K562 (cell line): ENCODE measurements around the gene ZC3HAV1L. TPM values are rescaled to one million over a fixed set of nuclear protein-coding genes. Genes with fewer than 3 reads are reported as not detected.
A peak's percentile ranks its signal among the peaks of the same experiment; 100 is the strongest.

Experiments used
- ATAC-seq: fragments of 200-7000 bp; cut with Tn5 transposase; 3 replicates; pipeline ENCODE4 v1.9.1; 2020; ENCODE audit warnings: moderate library complexity
- BruUV-seq: library from RNA; stranded (reverse); fragments of 400-500 nt; replicated peaks from 2 replicates; lab custom pipeline; 2021; lab: Mats Ljungman, UMichigan
- CTCF ChIA-PET: fragments of 300-600 bp; formaldehyde crosslinking; extraction: SDS; loops from one replicate; lab custom pipeline; 2021; ENCODE audit warnings: low intra/inter-chr PET ratio; lab: Yijun Ruan, JAX
- POLR2A ChIA-PET: fragments of 300-600, 350-650 bp; sonication (Branson Sonifier 250); formaldehyde crosslinking; extraction: SDS; loops from one replicate; lab custom pipeline; 2021; ENCODE audit warnings: antibody characterized with exemption, inconsistent platforms; lab: Yijun Ruan, JAX
- DNase-seq, 4 experiments: peaks; one replicate each; pipeline versions ENCODE4 v3.0.0 to v3.0.0-alpha.2; 2011 to 2018; ENCODE audit warnings: low spot score in 3 of 4, mixed read lengths in 3 of 4; ENCODE audit errors: extremely low read depth in 1 of 4
- FAIRE-seq: peaks from 2 replicates; lab custom pipeline; 2011; peaks lifted over from hg19 to GRCh38; lab: Jason Lieb, UNC
- H2AFZ ChIP-seq: 2 replicates; pipeline ENCODE4 v1.6.0; 2011; ENCODE audit warnings: low read depth, low read length, control low read depth, inconsistent platforms
- H3K27ac ChIP-seq: fragments of 200-600 bp; 3 replicates; pipeline ENCODE4 v1.8.0; 2011; ENCODE audit warnings: low read depth, mild to moderate bottlenecking, control low read depth, inconsistent platforms, low read length, moderate library complexity, mixed read lengths; ENCODE audit errors: extremely low read depth
- H3K27me3 ChIP-seq, 2 experiments: fragments of 300-600 bp in 1 of 2; 2 replicates in 1 of 2; 3 replicates in 1 of 2; pipeline versions ENCODE4 v1.6.0 to v1.8.0; 2011; ENCODE audit warnings: inconsistent platforms in 2 of 2, low read length in 2 of 2, mild to moderate bottlenecking in 1 of 2, mixed read lengths in 1 of 2, moderate library complexity in 1 of 2; ENCODE audit not compliant: control insufficient read depth in 2 of 2, insufficient read depth in 2 of 2
- H3K36me3 ChIP-seq: fragments of 300-600 bp; 3 replicates; pipeline ENCODE4 v1.8.0; 2011; ENCODE audit warnings: mild to moderate bottlenecking, low read length, inconsistent platforms; ENCODE audit not compliant: control insufficient read depth, insufficient read depth
- H3K4me1 ChIP-seq, 2 experiments: fragments of 200-600 bp in 1 of 2; replicated peaks in 1 of 2; 2 replicates in 1 of 2; 3 replicates in 1 of 2; pipeline versions ENCODE4 v1.5.1 to v1.8.0; 2011; ENCODE audit warnings: inconsistent platforms in 2 of 2, low read length in 2 of 2, mild to moderate bottlenecking in 1 of 2, mixed read lengths in 1 of 2, moderate library complexity in 1 of 2; ENCODE audit not compliant: control insufficient read depth in 2 of 2, insufficient read depth in 2 of 2
- H3K4me2 ChIP-seq: 2 replicates; pipeline ENCODE4 v1.6.1; 2011; ENCODE audit warnings: low read length, control low read depth, inconsistent platforms, mixed read lengths; ENCODE audit not compliant: insufficient read depth
- H3K4me3 ChIP-seq: fragments of 200-600 bp; sonication (generic), shearing (Covaris generic); 2 replicates; pipeline ENCODE4 v1.5.1; 2016; ENCODE audit warnings: control low read depth, inconsistent platforms
- H3K79me2 ChIP-seq: fragments of 200-600 bp; 3 replicates; pipeline ENCODE4 v1.8.0; 2011; ENCODE audit warnings: low read length, inconsistent platforms; ENCODE audit not compliant: control insufficient read depth, insufficient read depth
- H3K9ac ChIP-seq, 2 experiments: 2 replicates each; pipeline versions ENCODE4 v1.6.0 to v1.6.1; 2011; ENCODE audit warnings: low read depth in 2 of 2, low read length in 2 of 2, control low read depth in 1 of 2, inconsistent platforms in 1 of 2, mild to moderate bottlenecking in 1 of 2, mixed read lengths in 1 of 2; ENCODE audit not compliant: insufficient read depth in 1 of 2
- H3K9me1 ChIP-seq: one replicate; pipeline ENCODE4 v1.6.0; 2011; ENCODE audit warnings: inconsistent platforms, mild to moderate bottlenecking, low read length, moderate library complexity; ENCODE audit not compliant: control insufficient read depth, insufficient read depth
- H3K9me3 ChIP-seq: replicated peaks from 2 replicates; pipeline ENCODE4 v1.5.1; 2011; ENCODE audit warnings: low read depth, low read length, inconsistent platforms; ENCODE audit not compliant: control insufficient read depth, insufficient read depth
- H4K20me1 ChIP-seq: replicated peaks from 2 replicates; pipeline ENCODE4 v1.6.1; 2011; ENCODE audit warnings: low read length, inconsistent platforms, mixed read lengths; ENCODE audit not compliant: control insufficient read depth, insufficient read depth
- L3MBTL2 ChIP-seq: fragments of 450-650 bp; IDR thresholded peaks from 2 replicates; pipeline ENCODE4 v1.6.1; 2016; ENCODE audit warnings: mild to moderate bottlenecking, moderate library complexity
- MTA3 ChIP-seq: fragments of 450-650 bp; formaldehyde crosslinking; IDR thresholded peaks from 2 replicates; pipeline ENCODE4 v1.6.1; 2017; ENCODE audit warnings: mild to moderate bottlenecking, borderline replicate concordance
- PYGO2 ChIP-seq: fragments of 450-650 bp; IDR thresholded peaks from 2 replicates; pipeline ENCODE4 v1.6.1; 2016; ENCODE audit warnings: mild to moderate bottlenecking, missing genetic modification characterization, moderate library complexity, missing compliant biosample characterization
- RCOR1 ChIP-seq, 2 experiments: IDR thresholded peaks; 2 replicates each; pipeline ENCODE4 v1.6.1; 2012; ENCODE audit warnings: low read depth in 2 of 2, low read length in 2 of 2, borderline replicate concordance in 1 of 2, improper control_type of control experiment in 1 of 2
- SNRNP70 ChIP-seq: fragments of 200-400 bp; formaldehyde crosslinking; optimal IDR thresholded peaks from 2 replicates; pipeline ENCODE3; 2017; ENCODE audit warnings: low read depth, low read length
- TARDBP ChIP-seq: fragments of 450-650 bp; IDR thresholded peaks from 2 replicates; pipeline ENCODE4 v1.6.1; 2016
- TRIM24 ChIP-seq, 2 experiments: fragments of 450-650 bp; IDR thresholded peaks; 2 replicates each; pipeline ENCODE4 v1.6.1; 2016
- XRCC5 ChIP-seq: fragments of 200-400 bp; formaldehyde crosslinking; IDR thresholded peaks from 2 replicates; pipeline ENCODE4 v1.6.1; 2017; ENCODE audit warnings: low read depth, mild to moderate bottlenecking, low read length
- ZNF311 ChIP-seq: fragments of 250-450 bp; sonication (Bioruptor Pico); IDR thresholded peaks from 2 replicates; pipeline ENCODE4 v1.4.0; 2020; ENCODE audit warnings: mild to moderate bottlenecking, moderate library complexity
- ZZZ3 ChIP-seq: fragments of 450-650 bp; IDR thresholded peaks from 2 replicates; pipeline ENCODE4 v1.6.1; 2016; ENCODE audit warnings: antibody characterized with exemption, mild to moderate bottlenecking, moderate library complexity
- WGBS: fragments of 100-300 bp; shearing (Covaris generic); methylation state at CpG from one replicate; pipeline ENCODE4 v1.1.6; 2016; ENCODE audit warnings: low coverage, mixed read lengths; ENCODE audit not compliant: insufficient coverage; ENCODE audit errors: missing lambda C conversion rate; 5-methylcytosine and 5-hydroxymethylcytosine counted together
- in situ Hi-C: fragments of 300-500 bp; cut with MboI; formaldehyde crosslinking; loops from 4 replicates; pipeline ENCODE4 v1.15.0; 2018; ENCODE audit warnings: inconsistent platforms, mixed read lengths
- intact Hi-C: fragments of 100-400 bp; cut with micrococcal nuclease; formaldehyde crosslinking; loops from 2 replicates; pipeline ENCODE4 v1.14.2; 2022
- polyA plus RNA-seq, 8 experiments: library from polyadenylated mRNA; depleted of rRNA in 4 of 8; stranded (reverse) in 5 of 8; unstranded in 3 of 8; fragments of >200 nt; fragmentation: Nextera tagmentation in 2 of 8; fragmentation: Illumina TruSeq in 1 of 8; extraction: Ambion mirVana in 2 of 8; extraction: Trizol in 1 of 8; gene quantifications; 2 replicates each; pipeline versions ENCODE4 v1.2.1 to v1.2.3, GENCODE V29; 2011 to 2014; ENCODE audit warnings: inconsistent platforms in 1 of 8, missing spikeins in 1 of 8
- total RNA-seq, 7 experiments: library from RNA; depleted of rRNA in 6 of 7; stranded (reverse); fragments of >200 nt in 6 of 7; fragmentation: Illumina TruSeq in 2 of 7; extraction: Trizol in 2 of 7; gene quantifications; 2 replicates each; pipeline versions ENCODE4 v1.2.1 to v1.2.3, GENCODE V29; 2011 to 2021; ENCODE audit warnings: low replicate concordance in 1 of 7
- TF ChIP-seq, protein P1 (sequence below): fragments of 250-450 bp; sonication (Bioruptor Pico); IDR thresholded peaks from 2 replicates; pipeline ENCODE4 v1.4.0; 2020
- TF ChIP-seq, protein P2 (sequence below): fragments of 250-450 bp; sonication (Bioruptor Pico); IDR thresholded peaks from 2 replicates; pipeline ENCODE4 v1.8.0; 2022; ENCODE audit warnings: moderate library complexity, mild to moderate bottlenecking, inconsistent platforms
- TF ChIP-seq, protein P3 (sequence below): fragments of 250-450 bp; sonication (Bioruptor Pico); IDR thresholded peaks from 2 replicates; pipeline ENCODE4 v1.8.0; 2021; ENCODE audit warnings: moderate library complexity, mild to moderate bottlenecking, inconsistent platforms
- TF ChIP-seq, protein P4 (sequence below): IDR thresholded peaks from 2 replicates; pipeline ENCODE4 v1.6.1; 2012; ENCODE audit warnings: low read depth, low read length, improper control_type of control experiment, borderline replicate concordance

Gene ZC3HAV1L
- total and polyA plus RNA-seq, 9 of the 15 experiments (the other 6 are each of a cell fraction or from before 2014, with no cell fraction given), result not detected

DNA sequence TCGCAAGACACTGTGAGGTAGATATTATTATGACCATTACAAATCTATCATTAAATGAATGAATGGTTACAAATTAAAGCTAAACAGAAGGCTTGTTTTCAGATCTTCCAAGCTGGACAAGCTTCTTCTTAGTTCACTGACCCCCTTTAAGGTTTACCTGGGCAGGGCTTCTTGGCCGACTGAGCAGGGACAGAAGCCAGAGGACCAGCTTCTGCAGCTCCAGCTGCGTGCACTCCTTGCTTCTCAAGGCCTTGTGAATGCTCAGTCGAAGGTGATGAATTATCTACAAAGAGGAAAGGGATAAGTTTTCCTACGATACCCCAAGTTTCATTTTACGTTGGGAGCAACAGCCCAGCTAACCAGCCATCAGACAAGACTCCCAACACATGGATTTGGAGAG lies 9.3 kb downstream of the ZC3HAV1L start:
- FAIRE-seq, result no peak
- TF ChIP-seq, protein P1, sequence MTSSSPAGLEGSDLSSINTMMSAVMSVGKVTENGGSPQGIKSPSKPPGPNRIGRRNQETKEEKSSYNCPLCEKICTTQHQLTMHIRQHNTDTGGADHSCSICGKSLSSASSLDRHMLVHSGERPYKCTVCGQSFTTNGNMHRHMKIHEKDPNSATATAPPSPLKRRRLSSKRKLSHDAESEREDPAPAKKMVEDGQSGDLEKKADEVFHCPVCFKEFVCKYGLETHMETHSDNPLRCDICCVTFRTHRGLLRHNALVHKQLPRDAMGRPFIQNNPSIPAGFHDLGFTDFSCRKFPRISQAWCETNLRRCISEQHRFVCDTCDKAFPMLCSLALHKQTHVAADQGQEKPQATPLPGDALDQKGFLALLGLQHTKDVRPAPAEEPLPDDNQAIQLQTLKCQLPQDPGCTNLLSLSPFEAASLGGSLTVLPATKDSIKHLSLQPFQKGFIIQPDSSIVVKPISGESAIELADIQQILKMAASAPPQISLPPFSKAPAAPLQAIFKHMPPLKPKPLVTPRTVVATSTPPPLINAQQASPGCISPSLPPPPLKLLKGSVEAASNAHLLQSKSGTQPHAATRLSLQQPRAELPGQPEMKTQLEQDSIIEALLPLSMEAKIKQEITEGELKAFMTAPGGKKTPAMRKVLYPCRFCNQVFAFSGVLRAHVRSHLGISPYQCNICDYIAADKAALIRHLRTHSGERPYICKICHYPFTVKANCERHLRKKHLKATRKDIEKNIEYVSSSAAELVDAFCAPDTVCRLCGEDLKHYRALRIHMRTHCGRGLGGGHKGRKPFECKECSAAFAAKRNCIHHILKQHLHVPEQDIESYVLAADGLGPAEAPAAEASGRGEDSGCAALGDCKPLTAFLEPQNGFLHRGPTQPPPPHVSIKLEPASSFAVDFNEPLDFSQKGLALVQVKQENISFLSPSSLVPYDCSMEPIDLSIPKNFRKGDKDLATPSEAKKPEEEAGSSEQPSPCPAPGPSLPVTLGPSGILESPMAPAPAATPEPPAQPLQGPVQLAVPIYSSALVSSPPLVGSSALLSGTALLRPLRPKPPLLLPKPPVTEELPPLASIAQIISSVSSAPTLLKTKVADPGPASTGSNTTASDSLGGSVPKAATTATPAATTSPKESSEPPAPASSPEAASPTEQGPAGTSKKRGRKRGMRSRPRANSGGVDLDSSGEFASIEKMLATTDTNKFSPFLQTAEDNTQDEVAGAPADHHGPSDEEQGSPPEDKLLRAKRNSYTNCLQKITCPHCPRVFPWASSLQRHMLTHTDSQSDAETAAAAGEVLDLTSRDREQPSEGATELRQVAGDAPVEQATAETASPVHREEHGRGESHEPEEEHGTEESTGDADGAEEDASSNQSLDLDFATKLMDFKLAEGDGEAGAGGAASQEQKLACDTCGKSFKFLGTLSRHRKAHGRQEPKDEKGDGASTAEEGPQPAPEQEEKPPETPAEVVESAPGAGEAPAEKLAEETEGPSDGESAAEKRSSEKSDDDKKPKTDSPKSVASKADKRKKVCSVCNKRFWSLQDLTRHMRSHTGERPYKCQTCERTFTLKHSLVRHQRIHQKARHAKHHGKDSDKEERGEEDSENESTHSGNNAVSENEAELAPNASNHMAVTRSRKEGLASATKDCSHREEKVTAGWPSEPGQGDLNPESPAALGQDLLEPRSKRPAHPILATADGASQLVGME (CRISPR knock-in tag), result no peak
- TF ChIP-seq, protein P2, sequence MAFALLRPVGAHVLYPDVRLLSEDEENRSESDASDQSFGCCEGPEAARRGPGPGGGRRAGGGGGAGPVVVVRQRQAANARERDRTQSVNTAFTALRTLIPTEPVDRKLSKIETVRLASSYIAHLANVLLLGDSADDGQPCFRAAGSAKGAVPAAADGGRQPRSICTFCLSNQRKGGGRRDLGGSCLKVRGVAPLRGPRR (CRISPR knock-in tag), result no peak
- TF ChIP-seq PYGO2 (tag) (no peak), ZZZ3 (no peak), SNRNP70 (no peak), TARDBP (no peak), MTA3 (no peak), ZNF311 (no peak), RCOR1 (IDR thresholded peaks at IDR 0.05; ENCODE audit: borderline replicate concordance in 1 of 2, low read depth in 2 of 2, low read length in 2 of 2) (no peak), TRIM24 (IDR thresholded peaks at IDR 0.05) (no peak), XRCC5 (no peak), L3MBTL2 (no peak)
- TF ChIP-seq, protein P3, sequence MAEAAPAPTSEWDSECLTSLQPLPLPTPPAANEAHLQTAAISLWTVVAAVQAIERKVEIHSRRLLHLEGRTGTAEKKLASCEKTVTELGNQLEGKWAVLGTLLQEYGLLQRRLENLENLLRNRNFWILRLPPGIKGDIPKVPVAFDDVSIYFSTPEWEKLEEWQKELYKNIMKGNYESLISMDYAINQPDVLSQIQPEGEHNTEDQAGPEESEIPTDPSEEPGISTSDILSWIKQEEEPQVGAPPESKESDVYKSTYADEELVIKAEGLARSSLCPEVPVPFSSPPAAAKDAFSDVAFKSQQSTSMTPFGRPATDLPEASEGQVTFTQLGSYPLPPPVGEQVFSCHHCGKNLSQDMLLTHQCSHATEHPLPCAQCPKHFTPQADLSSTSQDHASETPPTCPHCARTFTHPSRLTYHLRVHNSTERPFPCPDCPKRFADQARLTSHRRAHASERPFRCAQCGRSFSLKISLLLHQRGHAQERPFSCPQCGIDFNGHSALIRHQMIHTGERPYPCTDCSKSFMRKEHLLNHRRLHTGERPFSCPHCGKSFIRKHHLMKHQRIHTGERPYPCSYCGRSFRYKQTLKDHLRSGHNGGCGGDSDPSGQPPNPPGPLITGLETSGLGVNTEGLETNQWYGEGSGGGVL (CRISPR knock-in tag), result no peak
- TF ChIP-seq, protein P4, sequence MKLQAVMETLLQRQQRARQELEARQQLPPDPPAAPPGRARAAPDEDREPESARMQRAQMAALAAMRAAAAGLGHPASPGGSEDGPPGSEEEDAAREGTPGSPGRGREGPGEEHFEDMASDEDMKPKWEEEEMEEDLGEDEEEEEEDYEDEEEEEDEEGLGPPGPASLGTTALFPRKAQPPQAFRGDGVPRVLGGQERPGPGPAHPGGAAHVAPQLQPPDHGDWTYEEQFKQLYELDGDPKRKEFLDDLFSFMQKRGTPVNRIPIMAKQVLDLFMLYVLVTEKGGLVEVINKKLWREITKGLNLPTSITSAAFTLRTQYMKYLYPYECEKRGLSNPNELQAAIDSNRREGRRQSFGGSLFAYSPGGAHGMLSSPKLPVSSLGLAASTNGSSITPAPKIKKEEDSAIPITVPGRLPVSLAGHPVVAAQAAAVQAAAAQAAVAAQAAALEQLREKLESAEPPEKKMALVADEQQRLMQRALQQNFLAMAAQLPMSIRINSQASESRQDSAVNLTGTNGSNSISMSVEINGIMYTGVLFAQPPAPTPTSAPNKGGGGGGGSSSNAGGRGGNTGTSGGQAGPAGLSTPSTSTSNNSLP, result no peak

More for the DNA sequence above, 9.3 kb downstream of the ZC3HAV1L start:
- H3K4me3 ChIP-seq, result no peak overlapping the region
- CTCF ChIA-PET, result interaction anchor here (0.6 kb wide), 1 partner anchor 501 kb away, joined by 3 read pairs; no protein-coding TSS in a partner anchor
- H3K79me2 ChIP-seq, result no peaks in the 10 kb centered on the region
- in situ Hi-C loops, result no loop called here
- H3K9ac ChIP-seq, result no peak overlapping the region
- peak overlapping the region; percentile 21; the same call in 1 of the 2 replicates for H2AFZ ChIP-seq
- no peak for DNase-seq
- H3K36me3 ChIP-seq, result no peaks in the 10 kb centered on the region
- H3K27ac ChIP-seq, result no peak overlapping the region
- 27% methylated on average over 6 of the region's 6 CpGs for WGBS
- peak; percentile 27; the same call in 2 of the 3 replicates for ATAC-seq
- no peaks in the 10 kb centered on the region for H4K20me1 ChIP-seq
- H3K4me2 ChIP-seq, result no peak overlapping the region
- no peaks in the 10 kb centered on the region for H3K9me3 ChIP-seq
- intact Hi-C loops, result no loop called here
- no peaks in the 10 kb centered on the region for H3K27me3 ChIP-seq
- no TSS peak for BruUV-seq
- POLR2A ChIA-PET, result interaction anchor here (0.5 kb wide), 1 partner anchor 408 kb away, joined by 3 read pairs; no protein-coding TSS in a partner anchor
- H3K4me1 ChIP-seq, result peaks cover 0 to 3% of the 10 kb centered on the region in 2 experiments; a peak in 1 of 5 replicates
- H3K9me1 ChIP-seq, result no peaks in the 10 kb centered on the region
